LoVo (cell line): ENCODE measurements around the gene GSK3A.
A peak's percentile ranks its signal among the peaks of the same experiment; 100 is the strongest.

ENCODE experiments used
- DNase-seq: peaks from one replicate; pipeline ENCODE4 v3.0.0-alpha.2; 2016; ENCODE audit warnings: low spot score

The GSK3A gene

GRCh38 chr19:42280815-42281145 lies 38.4 kb upstream of the GSK3A start:
- DNase-seq = no peak

- peak; percentile 86 for DNase-seq
Measured at GRCh38 chr19:42279902-42280814, 37.8 kb upstream of the GSK3A start.

GRCh38 chr19:42279155-42279901 lies 36.9 kb upstream of the GSK3A start:
- DNase-seq = no peak

GRCh38 chr19:42278452-42279154 lies 36.2 kb upstream of the GSK3A start:
- no peak for DNase-seq

GRCh38 chr19:42277821-42278451 lies 35.5 kb upstream of the GSK3A start:
- DNase-seq = no peak

GRCh38 chr19:42276821-42277220 lies 34.4 kb upstream of the GSK3A start:
- DNase-seq = no peak

- DNase-seq = no peak
Measured at GRCh38 chr19:42276284-42276683, 33.9 kb upstream of the GSK3A start.

- DNase-seq = no peak
Measured at GRCh38 chr19:42275517-42275916, 33.1 kb upstream of the GSK3A start.

- no peak for DNase-seq
Measured at GRCh38 chr19:42275103-42275502, 32.7 kb upstream of the GSK3A start.

- no peak for DNase-seq
Measured at GRCh38 chr19:42274065-42274682, 31.8 kb upstream of the GSK3A start.

GRCh38 chr19:42273407-42274064 lies 31.1 kb upstream of the GSK3A start:
- DNase-seq = no peak

GRCh38 chr19:42272989-42273406 lies 30.6 kb upstream of the GSK3A start:
- no peak for DNase-seq

- no peak for DNase-seq
Measured at GRCh38 chr19:42272535-42272897, 30.1 kb upstream of the GSK3A start.

GRCh38 chr19:42271861-42272534 lies 29.6 kb upstream of the GSK3A start:
- DNase-seq = no peak

GRCh38 chr19:42271045-42271419 lies 28.6 kb upstream of the GSK3A start:
- no peak for DNase-seq

- DNase-seq = no peak
Measured at GRCh38 chr19:42270346-42271044, 28.1 kb upstream of the GSK3A start.

GRCh38 chr19:42269478-42270345 lies 27.3 kb upstream of the GSK3A start:
- DNase-seq = no peak

GRCh38 chr19:42268704-42269477 lies 26.5 kb upstream of the GSK3A start, which contains the start of gene CIC:
Gene CIC, plus strand, starts transcription at chr19:42269252. Its CDS starts 2,532 bp downstream, at chr19:42271784.
- DNase-seq = peak; percentile 100
